Stimulated activated CD8-positive, alpha-beta memory T cell treated with anti-CD3 and anti-CD28 coated beads, Interleukin-15, amount 100 ng/mL, for 4 hours (primary cell): Measurements from ENCODE around the gene KCND1.

Experiments used
- DNase-seq, 2 donors: peaks; one replicate each; pipeline ENCODE4 v3.0.0-alpha.2; 2020; ENCODE audit warnings: low read depth in 2 of 2

The KCND1 gene

GRCh38 chrX:48937054-48937907 lies 34.4 kb downstream of the KCND1 start:
- peak; percentile 79 to 85 for DNase-seq

GRCh38 chrX:48936429-48937053 lies 35.1 kb downstream of the KCND1 start:
- DNase-seq, result no peak

GRCh38 chrX:48935301-48935670 lies 36.4 kb downstream of the KCND1 start:
- no peak for DNase-seq

GRCh38 chrX:48934581-48935300 lies 36.9 kb downstream of the KCND1 start:
- no peak for DNase-seq

- no peak for DNase-seq
Measured at GRCh38 chrX:48933757-48934156, 37.9 kb downstream of the KCND1 start.

GRCh38 chrX:48927736-48928382 lies 43.8 kb downstream of the KCND1 start:
- no peak for DNase-seq

- DNase-seq, result no peak
Measured at GRCh38 chrX:48927123-48927522, 44.5 kb downstream of the KCND1 start.

GRCh38 chrX:48924270-48924669 lies 47.4 kb downstream of the KCND1 start:
- DNase-seq, result no peak

GRCh38 chrX:48923771-48924170 lies 47.9 kb downstream of the KCND1 start:
- no peak for DNase-seq

- DNase-seq, result no peak
Measured at GRCh38 chrX:48920718-48921104, 50.9 kb downstream of the KCND1 start.

GRCh38 chrX:48919947-48920717 lies 51.5 kb downstream of the KCND1 start:
- DNase-seq, result no peak

- DNase-seq, result no peak
Measured at GRCh38 chrX:48919360-48919841, 52.2 kb downstream of the KCND1 start.

- peak; percentile 77 to 87 for DNase-seq
Measured at GRCh38 chrX:48918643-48919340, 52.9 kb downstream of the KCND1 start, which contains the start of gene PIM2. Gene PIM2, minus strand, starts transcription at chrX:48919024. Its CDS starts 190 bp downstream, at chrX:48918834.

- DNase-seq, result no peak
Measured at GRCh38 chrX:48918301-48918642, 53.4 kb downstream of the KCND1 start.

- peak; percentile 68 to 75 for DNase-seq
Measured at GRCh38 chrX:48917139-48918001, 54.3 kb downstream of the KCND1 start.

GRCh38 chrX:48914593-48915493 lies 56.8 kb downstream of the KCND1 start:
- no peak for DNase-seq

GRCh38 chrX:48913605-48914366 lies 57.9 kb downstream of the KCND1 start:
- no peak for DNase-seq
